HCT116 (cell line): ENCODE results near the gene TPO. TPM values are rescaled to one million over a fixed set of nuclear protein-coding genes. Genes with fewer than 3 reads are reported as not detected.
"Not testable (repeated sequence)": the region's sequence is repeated elsewhere in the genome, so short reads cannot be mapped to it uniquely, and the experiment has no call there.

Experiments
- ATAC-seq: fragments of 200-7000 bp; cut with Tn5 transposase; 2 replicates; pipeline ENCODE4 v1.9.1; 2020; ENCODE audit warnings: mild to moderate bottlenecking, moderate library complexity
- BruUV-seq: library from RNA; stranded (reverse); fragments of 400-500 nt; replicated peaks from 2 replicates; lab custom pipeline; 2021; lab: Mats Ljungman, UMichigan
- CTCF ChIA-PET: fragments of 300-600 bp; sonication (Branson Sonifier 250); formaldehyde crosslinking; loops from one replicate; lab custom pipeline; 2021; ENCODE audit warnings: antibody characterized with exemption; lab: Charles Lee
- POLR2A ChIA-PET: fragments of 300-600, 350-600 bp; sonication (Branson Sonifier 250); formaldehyde crosslinking; loops from one replicate; lab custom pipeline; 2021; ENCODE audit warnings: antibody characterized with exemption; lab: Charles Lee
- RAD21 ChIA-PET, 2 experiments: fragments of 300-600 bp; sonication (Branson Sonifier 250); formaldehyde crosslinking; loops; one replicate each; lab custom pipeline; 2023; ENCODE audit warnings: low total read pairs in 2 of 2; ENCODE audit not compliant: uncharacterized antibody in 2 of 2, unreplicated experiment in 2 of 2, low non-redundant PET in 1 of 2; lab: Charles Lee
- DNase-seq: peaks from one replicate; pipeline ENCODE4 v3.0.0-alpha.2; 2010; ENCODE audit warnings: low read depth, low spot score
- H2AFZ ChIP-seq: fragments of 200-600 bp; shearing (Covaris generic), sonication (generic); 2 replicates; pipeline ENCODE4 v1.6.1; 2017; ENCODE audit warnings: low read depth, mixed run types, mixed read lengths, antibody characterized with exemption, low read length; ENCODE audit not compliant: poor library complexity, severe bottlenecking
- H3K27ac ChIP-seq: 2 replicates; pipeline ENCODE4 v1.5.1; 2012; ENCODE audit warnings: low read depth, low read length
- H3K27me3 ChIP-seq: fragments of 200-600 bp; sonication (generic); 2 replicates; pipeline ENCODE4 v1.6.1; 2016; ENCODE audit warnings: mixed run types, low read length, mixed read lengths; ENCODE audit not compliant: insufficient read depth
- H3K36me3 ChIP-seq, 2 experiments: fragments of 200-500 bp in 1 of 2; fragments of 200-600 bp in 1 of 2; sonication (Bioruptor generic) in 1 of 2; sonication (generic) in 1 of 2; 2 replicates each; pipeline versions ENCODE4 v1.5.1 to v1.6.1; 2014 to 2016; ENCODE audit warnings: low read length in 2 of 2, inconsistent platforms in 1 of 2, mixed read lengths in 1 of 2, mixed run types in 1 of 2; ENCODE audit not compliant: insufficient read depth in 2 of 2, control insufficient read depth in 1 of 2
- H3K4me1 ChIP-seq, 2 experiments: fragments of 200-600 bp in 1 of 2; sonication (generic) in 1 of 2; 2 replicates each; pipeline versions ENCODE4 v1.5.1 to v1.6.1; 2012 to 2017; ENCODE audit warnings: low read length in 2 of 2, inconsistent platforms in 1 of 2, mild to moderate bottlenecking in 1 of 2, mixed read lengths in 1 of 2, mixed run types in 1 of 2, moderate library complexity in 1 of 2; ENCODE audit not compliant: insufficient read depth in 2 of 2, control insufficient read depth in 1 of 2
- H3K4me2 ChIP-seq: fragments of 200-600 bp; sonication (generic); 2 replicates; pipeline ENCODE4 v1.6.1; 2017; ENCODE audit warnings: mixed run types, low read length, mixed read lengths
- H3K4me3 ChIP-seq, 2 experiments: fragments of 200-600 bp in 1 of 2; sonication (generic) in 1 of 2; replicated peaks in 1 of 2; 2 replicates each; pipeline ENCODE4 v1.5.1; 2011 to 2016; ENCODE audit warnings: low read length in 2 of 2, control low read depth in 1 of 2, low read depth in 1 of 2, mild to moderate bottlenecking in 1 of 2, mixed read lengths in 1 of 2, mixed run types in 1 of 2
- H3K79me2 ChIP-seq: fragments of 200-600 bp; sonication (generic); 2 replicates; pipeline ENCODE4 v1.6.1; 2017; ENCODE audit warnings: mild to moderate bottlenecking, mixed run types, low read length, moderate library complexity, mixed read lengths; ENCODE audit not compliant: insufficient read depth
- H3K9ac ChIP-seq: fragments of 200-600 bp; sonication (generic); 2 replicates; pipeline ENCODE4 v1.6.1; 2016; ENCODE audit warnings: low read length, mixed read lengths
- H3K9me2 ChIP-seq: fragments of 200-600 bp; sonication (generic), shearing (Covaris generic); 2 replicates; pipeline ENCODE4 v1.6.1; 2017; ENCODE audit warnings: mixed run types, mild to moderate bottlenecking, moderate library complexity; ENCODE audit not compliant: insufficient read depth
- H3K9me3 ChIP-seq, 2 experiments: fragments of 200-500 bp in 1 of 2; fragments of 200-600 bp in 1 of 2; sonication (Bioruptor generic) in 1 of 2; sonication (generic) in 1 of 2; 2 replicates each; pipeline ENCODE4 v1.6.1; 2014 to 2017; ENCODE audit warnings: low read length in 2 of 2, mixed read lengths in 2 of 2, inconsistent platforms in 1 of 2, low read depth in 1 of 2, mild to moderate bottlenecking in 1 of 2, mixed run types in 1 of 2, moderate library complexity in 1 of 2; ENCODE audit not compliant: control insufficient read depth in 1 of 2, insufficient read depth in 1 of 2
- H4K20me1 ChIP-seq: fragments of 200-600 bp; sonication (generic), shearing (Covaris generic); 2 replicates; pipeline ENCODE4 v1.6.1; 2017; ENCODE audit warnings: mixed run types, mild to moderate bottlenecking, moderate library complexity; ENCODE audit not compliant: insufficient read depth
- CBX3 ChIP-seq: IDR thresholded peaks from 2 replicates; pipeline ENCODE4 v1.6.1; 2012; ENCODE audit warnings: low read depth
- CTCF ChIP-seq, 3 experiments: fragments of 200-600 bp in 1 of 3; sonication (generic) in 1 of 3; IDR thresholded peaks in 2 of 3; conservative IDR thresholded peaks in 1 of 3; 2 replicates each; pipeline ENCODE4 v1.5.1; 2012 to 2017; ENCODE audit warnings: low read depth in 2 of 3, low read length in 2 of 3, antibody characterized with exemption in 1 of 3, borderline replicate concordance in 1 of 3, control low read depth in 1 of 3, mild to moderate bottlenecking in 1 of 3, mixed read lengths in 1 of 3, mixed run types in 1 of 3, moderate library complexity in 1 of 3; ENCODE audit not compliant: insufficient read depth in 1 of 3
- TCF7L2 ChIP-seq: IDR thresholded peaks from 2 replicates; pipeline ENCODE4 v1.7.0; 2011; ENCODE audit warnings: borderline replicate concordance, inconsistent platforms; ENCODE audit not compliant: insufficient read depth, insufficient read length; ENCODE audit errors: extremely low read depth
- ZBTB33 ChIP-seq: IDR thresholded peaks from 2 replicates; pipeline ENCODE4 v1.6.1; 2011; ENCODE audit warnings: mild to moderate bottlenecking, low read length, moderate library complexity; ENCODE audit not compliant: insufficient replicate concordance; ENCODE audit errors: extremely low read depth
- ZNF274 ChIP-seq: fragments of 200-500 bp; sonication (Bioruptor generic); IDR thresholded peaks from 2 replicates; pipeline ENCODE4 v1.6.1; 2014; ENCODE audit warnings: mild to moderate bottlenecking, low read depth, low read length, inconsistent platforms
- intact Hi-C: fragments of 100-400 bp; cut with micrococcal nuclease; formaldehyde crosslinking; loops from 2 replicates; pipeline ENCODE4 v1.10.0; 2022
- total RNA-seq: library from RNA; stranded (reverse); gene quantifications from one replicate; pipeline ENCODE4 v1.2.1, GENCODE V29; 2021; ENCODE audit not compliant: unreplicated experiment

Gene TPO
- total RNA-seq, 1 experiment from 2014 or later, result not detected

GRCh38 chr2:1567556-1568344, 154.5 kb downstream of the TPO start (continued):
- TF ChIP-seq CTCF (IDR thresholded peaks at IDR 0.05 in 2 of 3, conservative IDR thresholded peaks at IDR 0.05 in 1 of 3; ENCODE audit: borderline replicate concordance in 1 of 3, insufficient read depth in 1 of 3, low read depth in 2 of 3, low read length in 2 of 3), result no peak
- no peak for TF ChIP-seq TCF7L2
- no peak for TF ChIP-seq ZNF274
- TF ChIP-seq CBX3, result no peak
- no peak for TF ChIP-seq ZBTB33
- TF ChIP-seq, all 23 proteins: peak for 0

GRCh38 chr2:1568345-1568668, 155.0 kb downstream of the TPO start:
- H3K9me2 ChIP-seq, H2AFZ ChIP-seq, H3K27ac ChIP-seq, H3K9ac ChIP-seq, H3K4me3 ChIP-seq, BruUV-seq, RAD21 ChIA-PET, intact Hi-C loops, H4K20me1 ChIP-seq, H3K4me2 ChIP-seq, POLR2A ChIA-PET, H3K9me3 ChIP-seq, ATAC-seq, H3K36me3 ChIP-seq, CTCF ChIA-PET, H3K4me1 ChIP-seq, H3K79me2 ChIP-seq, DNase-seq: not testable (repeated sequence)
- peaks cover 22% of the 10 kb centered on the region; the same call in 1 of the 2 replicates for H3K27me3 ChIP-seq
